GM12892 (cell line): ENCODE measurements around the gene KCTD14.
A peak's percentile ranks its signal among the peaks of the same experiment; 100 is the strongest.
"Not testable (repeated sequence)": the region's sequence is repeated elsewhere in the genome, so short reads cannot be mapped to it uniquely, and the experiment has no call there.

Experiments used
- DNase-seq: peaks from one replicate; pipeline ENCODE4 v3.0.0; 2011; ENCODE audit not compliant: insufficient read length
- FAIRE-seq: peaks from 2 replicates; lab custom pipeline; 2011; peaks lifted over from hg19 to GRCh38; lab: Jason Lieb, UNC
- POLR2A ChIP-seq: IDR thresholded peaks from 2 replicates; pipeline ENCODE4 v1.6.1; 2011; ENCODE audit warnings: low read depth, low read length, control low read depth
- POLR2AphosphoS5 ChIP-seq: IDR thresholded peaks from 2 replicates; pipeline ENCODE4 v1.6.1; 2011; ENCODE audit warnings: low read depth, low read length, control low read depth
- TAF1 ChIP-seq: IDR thresholded peaks from 2 replicates; pipeline ENCODE4 v1.6.1; 2011; ENCODE audit warnings: low read depth, mild to moderate bottlenecking, control low read depth, low read length, borderline replicate concordance

KCTD14 gene

DNA sequence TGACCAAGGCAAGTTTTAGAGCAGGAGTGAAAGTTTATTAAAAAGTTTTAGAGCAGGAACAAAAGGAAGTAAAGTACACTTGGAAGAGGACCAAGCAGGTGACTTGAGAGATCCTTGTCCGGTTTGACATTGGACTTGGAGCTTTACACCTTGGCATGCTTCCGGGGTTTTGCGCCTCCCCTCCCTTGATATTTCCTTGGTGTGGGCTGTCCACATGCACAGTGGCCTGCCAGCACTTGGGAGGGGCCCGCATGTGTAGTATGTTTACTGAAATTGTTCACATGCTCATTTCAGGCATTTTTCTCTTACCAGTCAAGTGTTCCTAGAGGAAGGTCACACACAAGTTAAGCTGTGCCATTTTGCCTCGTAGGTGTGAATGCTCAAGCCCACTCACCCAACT is 21.6 kb upstream of the KCTD14 start:
- no peak for DNase-seq
- no peak for FAIRE-seq
- TF ChIP-seq POLR2AphosphoS5, result no peak
- no peak for TF ChIP-seq TAF1
- no peak for TF ChIP-seq POLR2A

DNA sequence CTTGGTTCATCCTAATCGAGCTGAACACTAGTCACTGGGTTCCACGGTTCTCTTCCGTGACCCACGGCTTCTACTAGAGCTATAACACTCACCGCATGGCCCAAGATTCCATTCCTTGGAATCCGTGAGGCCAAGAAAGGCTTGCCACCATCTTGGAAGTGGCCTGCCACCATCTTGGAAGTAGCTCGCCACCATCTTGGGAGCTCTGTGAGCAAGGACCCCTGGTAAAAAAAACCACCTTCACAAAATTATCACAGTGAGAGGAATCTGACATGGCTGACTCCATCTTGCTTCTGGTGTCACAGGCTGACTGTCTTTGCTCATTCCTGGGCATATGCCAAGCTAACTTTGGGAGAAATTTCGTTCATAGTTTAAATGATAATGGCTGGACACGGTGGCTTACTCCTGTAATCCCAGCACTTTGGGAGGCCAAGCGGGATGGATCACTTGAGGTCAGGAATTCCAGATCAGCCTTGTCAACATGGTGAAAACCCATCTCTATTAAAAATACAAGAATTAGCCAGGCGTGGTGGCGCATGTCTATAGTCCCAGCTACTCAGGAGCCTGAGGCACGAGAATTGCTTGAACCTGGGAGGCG is 18.9 kb upstream of the KCTD14 start:
- DNase-seq, result no peak
- TF ChIP-seq POLR2AphosphoS5, result no peak
- TF ChIP-seq POLR2A, result no peak
- no peak for TF ChIP-seq TAF1
- no peak for FAIRE-seq

DNA sequence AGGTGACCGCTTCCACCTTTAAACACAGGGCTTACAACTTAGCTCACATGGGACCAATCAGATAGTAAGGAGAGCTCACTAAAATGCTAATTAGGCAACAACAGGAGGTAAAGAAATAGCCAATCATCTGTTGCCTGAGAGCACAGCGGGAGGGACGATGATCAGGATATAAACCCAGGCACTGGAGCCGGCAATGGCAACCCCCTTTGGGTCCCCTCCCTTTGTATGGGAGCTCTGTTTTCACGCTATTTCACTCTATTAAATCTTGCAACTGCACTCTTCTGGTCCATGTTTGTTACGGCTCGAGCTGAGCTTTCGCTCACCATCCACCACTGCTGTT is 18.3 kb upstream of the KCTD14 start:
- not testable (repeated sequence) for FAIRE-seq, DNase-seq

- DNase-seq, result no peak
- TF ChIP-seq TAF1, result no peak
- TF ChIP-seq POLR2AphosphoS5, result no peak
- FAIRE-seq, result no peak
These were observed 17.8 kb upstream of the KCTD14 start for GRCh38 chr11:78040691-78041379.

DNA sequence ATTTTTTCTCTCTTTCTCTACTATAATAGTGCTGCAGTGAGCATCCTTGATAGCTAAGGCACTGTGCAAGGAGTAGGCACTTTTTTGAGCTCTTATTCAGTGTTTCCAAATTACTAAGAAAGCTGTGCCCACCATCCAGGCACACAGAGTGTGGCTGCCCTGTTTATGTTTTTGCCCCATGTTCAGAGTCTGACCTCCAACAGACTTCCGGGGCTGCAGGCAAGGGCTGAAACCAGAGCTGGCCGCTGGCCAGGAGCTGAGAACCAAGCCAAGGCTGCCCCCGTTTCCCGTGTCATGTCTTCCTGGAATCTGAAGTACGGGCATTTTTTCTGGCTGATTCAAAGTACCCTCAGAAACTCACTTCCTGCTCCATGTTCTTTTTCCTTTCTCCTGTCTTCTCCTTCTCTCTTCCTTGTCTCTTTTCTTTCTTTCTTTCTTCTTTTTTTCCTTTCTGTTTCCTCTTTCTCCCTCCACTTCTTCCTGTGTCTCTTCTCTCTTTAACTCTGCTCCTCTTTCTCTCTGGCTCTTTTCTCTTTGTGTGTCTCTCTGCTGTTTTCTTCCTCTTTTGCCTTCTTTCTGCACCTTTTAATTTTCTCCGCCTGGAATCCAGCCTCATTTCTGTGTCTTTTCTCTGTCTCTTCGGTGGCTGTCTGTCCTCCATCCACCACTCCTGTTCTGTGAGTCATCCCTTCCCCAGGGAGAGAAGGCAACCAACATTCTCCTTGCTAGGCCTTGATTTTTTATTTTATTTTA is 17.0 kb upstream of the KCTD14 start:
- FAIRE-seq (peak; percentile 67), DNase-seq (peak; percentile 38)

DNA sequence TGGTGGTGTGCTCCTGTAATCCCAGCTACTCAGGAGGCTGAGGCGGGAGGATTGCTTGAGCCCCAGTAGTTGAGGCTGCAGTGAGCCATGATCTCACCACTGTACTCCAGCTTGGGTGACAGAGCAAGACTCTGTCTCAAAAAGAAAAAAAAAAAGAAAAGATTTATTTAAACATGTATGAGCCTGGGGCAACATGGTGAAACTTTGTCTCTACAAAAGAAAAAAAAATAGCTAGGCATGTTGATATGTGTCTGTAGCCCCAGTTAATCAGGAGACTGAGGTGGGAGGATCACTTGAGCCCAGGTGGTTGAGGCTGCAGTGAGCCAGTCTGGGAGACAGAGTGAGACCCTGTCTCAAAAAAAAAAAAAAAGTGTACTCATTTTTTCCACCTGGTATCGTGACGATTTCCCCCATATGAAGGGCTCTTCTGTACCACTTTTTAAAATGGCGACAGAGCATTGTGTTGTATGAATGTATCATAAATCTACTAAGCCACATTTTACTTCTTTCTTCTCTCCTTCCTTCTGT is 16.4 kb upstream of the KCTD14 start:
- FAIRE-seq (no peak), DNase-seq (no peak)
- TF ChIP-seq POLR2AphosphoS5, result no peak
- no peak for TF ChIP-seq TAF1
- no peak for TF ChIP-seq POLR2A

More for the DNA sequence above, 17.0 kb upstream of the KCTD14 start:
- TF ChIP-seq POLR2A, result no peak
- TF ChIP-seq TAF1, result no peak
- TF ChIP-seq POLR2AphosphoS5, result no peak

GRCh38 chr11:78038697-78039313 is 15.7 kb upstream of the KCTD14 start:
- no peak for TF ChIP-seq POLR2AphosphoS5
- TF ChIP-seq POLR2A, result no peak
- TF ChIP-seq TAF1, result no peak
- FAIRE-seq, result no peak
- DNase-seq, result no peak

DNA sequence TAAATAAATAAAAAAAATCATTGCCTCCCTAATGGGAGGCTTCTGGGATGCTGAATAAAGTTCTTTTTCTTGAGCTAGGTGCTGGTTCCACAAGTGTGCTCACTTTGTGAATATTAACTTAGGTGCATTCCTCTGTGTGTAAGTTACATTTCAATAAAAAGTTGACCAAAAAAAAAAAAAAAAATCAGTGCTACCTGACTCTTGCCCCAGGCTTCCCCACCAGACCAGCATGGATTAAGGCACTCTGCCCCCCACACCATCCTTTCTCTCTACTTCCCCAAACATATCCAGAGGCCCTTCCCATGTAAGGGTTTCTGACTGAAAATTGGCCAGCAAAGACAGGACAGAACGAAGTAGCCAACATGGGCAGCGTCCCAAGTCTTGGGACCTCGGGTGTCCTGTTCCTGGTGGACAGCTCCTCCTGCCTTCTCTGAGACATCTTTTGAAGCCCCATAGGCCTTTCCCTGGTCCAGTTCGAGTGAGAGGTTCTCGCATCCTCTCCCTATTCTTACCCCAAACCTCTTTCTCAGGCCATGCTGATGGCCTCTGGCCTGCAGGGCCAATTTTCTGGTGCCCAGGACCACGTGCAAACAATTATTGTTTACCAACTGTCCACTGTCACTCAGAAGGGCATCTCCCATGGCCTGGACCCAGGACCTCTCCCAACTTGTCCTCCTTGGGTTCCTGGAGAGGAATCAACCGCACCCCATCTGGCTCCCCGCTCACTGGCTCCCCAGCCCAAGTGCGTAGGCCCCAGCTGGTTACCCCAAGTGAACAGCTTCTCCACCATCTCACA is 14.9 kb upstream of the KCTD14 start:
- no peak for DNase-seq
- no peak for FAIRE-seq
- no peak for TF ChIP-seq POLR2AphosphoS5
- TF ChIP-seq TAF1, result no peak
- no peak for TF ChIP-seq POLR2A

- TF ChIP-seq POLR2A, result no peak
- TF ChIP-seq TAF1, result no peak
- no peak for TF ChIP-seq POLR2AphosphoS5
- DNase-seq (no peak), FAIRE-seq (no peak)
These were observed 14.0 kb upstream of the KCTD14 start for GRCh38 chr11:78037056-78037455.

DNA sequence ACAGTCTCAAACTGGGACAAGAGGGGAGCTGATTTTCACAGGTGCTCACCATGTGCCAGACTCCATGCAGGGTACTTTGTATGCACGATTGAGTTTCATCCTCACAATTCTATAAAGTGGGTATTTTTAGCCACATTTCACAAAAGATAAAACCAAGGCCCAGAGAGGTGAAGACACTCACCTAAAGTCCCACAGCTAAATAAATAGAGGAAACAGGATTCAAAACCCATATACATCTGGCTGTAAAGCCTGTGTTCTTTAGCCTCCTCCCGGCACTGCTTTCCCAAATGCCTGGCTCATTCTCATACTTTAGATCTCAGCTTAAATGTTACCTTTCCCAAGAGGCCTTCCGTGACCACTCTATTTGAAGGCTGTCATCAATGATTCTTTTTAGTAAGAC is 13.2 kb upstream of the KCTD14 start:
- TF ChIP-seq POLR2A (no peak), TAF1 (no peak), POLR2AphosphoS5 (no peak)
- DNase-seq, result no peak
- FAIRE-seq, result no peak

- FAIRE-seq (no peak), DNase-seq (no peak)
- TF ChIP-seq POLR2A, result no peak
- TF ChIP-seq POLR2AphosphoS5, result no peak
- no peak for TF ChIP-seq TAF1
These were observed 11.5 kb upstream of the KCTD14 start for GRCh38 chr11:78034623-78035022.
